GM13976 (cell line): ENCODE results near the gene EFNA4.
A peak's percentile ranks its signal among the peaks of the same experiment; 100 is the strongest.

ENCODE experiments used
- DNase-seq: peaks from one replicate; pipeline ENCODE4 v3.0.0; 2012; ENCODE audit warnings: low spot score
- in situ Hi-C: fragments of 300-500 bp; cut with MboI; formaldehyde crosslinking; loops from one replicate; pipeline ENCODE4 v1.12.0; 2022; ENCODE audit warnings: low sequenced_read_pairs, mixed read lengths, inconsistent platforms; ENCODE audit not compliant: unreplicated experiment
- TF ChIP-seq, protein P1 (sequence below): IDR thresholded peaks from 2 replicates; pipeline ENCODE4 v1.5.1; 2012; ENCODE audit warnings: borderline replicate concordance, mild to moderate bottlenecking; ENCODE audit not compliant: insufficient read depth; ENCODE audit errors: extremely low read depth, missing control alignments, control extremely low read depth

The EFNA4 gene

DNA sequence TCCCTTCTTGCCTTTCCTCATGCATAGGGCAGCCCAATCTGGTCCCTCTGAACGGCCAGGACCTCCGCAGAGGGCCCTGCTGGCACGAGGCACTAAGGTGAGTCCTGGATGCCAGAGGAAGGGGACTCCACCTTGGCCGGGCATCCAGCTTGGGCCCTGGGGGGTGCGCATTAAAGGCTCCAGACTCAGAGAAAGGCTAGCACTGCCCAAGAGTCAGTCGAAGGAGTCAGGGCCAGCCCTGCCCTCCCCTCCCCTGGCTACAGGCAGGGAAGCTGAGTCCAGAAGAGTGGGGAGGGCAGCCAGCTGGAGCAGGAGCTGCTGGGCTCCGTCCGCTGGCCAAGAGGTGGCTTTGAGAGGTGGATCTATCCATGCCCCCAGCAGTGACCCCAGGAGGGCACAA, 2.8 kb upstream of the EFNA4 start:
- no peak for DNase-seq
- TF ChIP-seq, protein P1, sequence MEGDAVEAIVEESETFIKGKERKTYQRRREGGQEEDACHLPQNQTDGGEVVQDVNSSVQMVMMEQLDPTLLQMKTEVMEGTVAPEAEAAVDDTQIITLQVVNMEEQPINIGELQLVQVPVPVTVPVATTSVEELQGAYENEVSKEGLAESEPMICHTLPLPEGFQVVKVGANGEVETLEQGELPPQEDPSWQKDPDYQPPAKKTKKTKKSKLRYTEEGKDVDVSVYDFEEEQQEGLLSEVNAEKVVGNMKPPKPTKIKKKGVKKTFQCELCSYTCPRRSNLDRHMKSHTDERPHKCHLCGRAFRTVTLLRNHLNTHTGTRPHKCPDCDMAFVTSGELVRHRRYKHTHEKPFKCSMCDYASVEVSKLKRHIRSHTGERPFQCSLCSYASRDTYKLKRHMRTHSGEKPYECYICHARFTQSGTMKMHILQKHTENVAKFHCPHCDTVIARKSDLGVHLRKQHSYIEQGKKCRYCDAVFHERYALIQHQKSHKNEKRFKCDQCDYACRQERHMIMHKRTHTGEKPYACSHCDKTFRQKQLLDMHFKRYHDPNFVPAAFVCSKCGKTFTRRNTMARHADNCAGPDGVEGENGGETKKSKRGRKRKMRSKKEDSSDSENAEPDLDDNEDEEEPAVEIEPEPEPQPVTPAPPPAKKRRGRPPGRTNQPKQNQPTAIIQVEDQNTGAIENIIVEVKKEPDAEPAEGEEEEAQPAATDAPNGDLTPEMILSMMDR, result no peak
- in situ Hi-C loops, result loop anchor here (10.0 to 25.0 kb wide), 2 partner anchors 396 to 498 kb away; partner anchors contain the start of genes CHRNB2 and UBE2Q1

DNA sequence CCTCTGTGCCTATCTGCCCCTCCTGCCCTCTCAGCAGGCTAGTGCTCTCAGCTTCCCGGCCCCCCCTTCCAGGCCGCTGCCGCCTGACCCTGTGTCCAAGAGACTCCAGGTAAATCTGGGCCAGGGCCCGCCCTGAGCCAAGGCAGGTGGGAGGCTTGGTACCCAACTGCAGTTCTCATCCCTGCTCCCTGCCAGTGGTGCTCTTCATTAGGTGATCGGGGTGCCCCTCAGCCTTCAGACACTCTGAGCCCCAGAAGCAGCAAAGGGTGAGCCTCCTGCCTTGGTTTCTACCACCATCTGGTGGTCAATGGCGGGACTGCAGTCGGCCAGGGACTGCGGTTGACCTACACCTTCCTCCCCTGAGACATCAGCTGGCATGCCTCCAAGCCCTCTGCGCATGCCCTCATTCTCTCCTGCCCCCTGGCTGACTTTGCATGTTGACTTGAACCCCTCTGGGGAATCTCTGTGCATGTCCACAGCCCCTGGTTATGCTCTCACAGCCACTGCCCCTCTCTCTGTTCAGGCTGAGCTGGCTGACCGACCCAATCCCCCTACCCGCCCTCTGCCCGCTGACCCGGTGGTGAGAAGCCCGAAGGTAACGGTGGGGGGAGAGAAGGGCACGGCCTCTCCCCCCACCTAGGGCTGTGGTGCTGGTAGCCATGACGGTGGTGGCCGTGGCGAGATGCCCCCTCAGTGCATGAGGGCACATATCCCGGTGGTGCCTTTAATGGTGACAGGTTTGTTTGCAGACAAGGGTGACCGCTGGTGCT, 2.0 kb upstream of the EFNA4 start:
- TF ChIP-seq, protein P1, result peak; percentile 99
- in situ Hi-C loops, result loop anchor here (10.0 to 25.0 kb wide), 2 partner anchors 397 to 499 kb away; partner anchors contain the start of genes CHRNB2 and UBE2Q1
- DNase-seq, result peak; percentile 92

DNA sequence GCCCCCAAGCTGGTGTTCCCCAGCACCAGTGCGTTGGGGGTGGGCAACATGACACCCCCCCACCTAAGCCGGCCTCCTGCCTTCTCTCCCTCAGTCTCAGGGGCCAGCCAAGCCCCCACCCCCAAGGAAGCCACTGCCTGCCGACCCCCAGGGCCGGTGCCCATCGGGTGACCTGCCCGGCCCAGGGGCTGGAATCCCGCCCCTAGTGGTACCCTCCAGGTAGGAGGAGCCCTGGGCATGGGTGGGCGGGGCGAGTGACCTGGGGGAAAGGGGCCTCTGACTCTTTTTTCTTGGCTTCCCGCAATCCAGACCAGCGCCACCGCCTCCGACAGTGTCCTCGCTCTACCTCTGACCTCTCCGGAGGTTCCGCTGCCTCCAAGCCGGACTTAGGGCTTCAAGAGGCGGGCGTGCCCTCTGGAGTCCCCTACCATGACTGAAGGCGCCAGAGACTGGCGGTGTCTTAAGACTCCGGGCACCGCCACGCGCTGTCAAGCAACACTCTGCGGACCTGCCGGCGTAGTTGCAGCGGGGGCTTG, 1.3 kb upstream of the EFNA4 start:
- TF ChIP-seq, protein P1, result no peak
- in situ Hi-C loops, result loop anchor here (10.0 to 25.0 kb wide), 2 partner anchors 397 to 500 kb away; partner anchors contain the start of genes CHRNB2 and UBE2Q1
- no peak for DNase-seq

DNA sequence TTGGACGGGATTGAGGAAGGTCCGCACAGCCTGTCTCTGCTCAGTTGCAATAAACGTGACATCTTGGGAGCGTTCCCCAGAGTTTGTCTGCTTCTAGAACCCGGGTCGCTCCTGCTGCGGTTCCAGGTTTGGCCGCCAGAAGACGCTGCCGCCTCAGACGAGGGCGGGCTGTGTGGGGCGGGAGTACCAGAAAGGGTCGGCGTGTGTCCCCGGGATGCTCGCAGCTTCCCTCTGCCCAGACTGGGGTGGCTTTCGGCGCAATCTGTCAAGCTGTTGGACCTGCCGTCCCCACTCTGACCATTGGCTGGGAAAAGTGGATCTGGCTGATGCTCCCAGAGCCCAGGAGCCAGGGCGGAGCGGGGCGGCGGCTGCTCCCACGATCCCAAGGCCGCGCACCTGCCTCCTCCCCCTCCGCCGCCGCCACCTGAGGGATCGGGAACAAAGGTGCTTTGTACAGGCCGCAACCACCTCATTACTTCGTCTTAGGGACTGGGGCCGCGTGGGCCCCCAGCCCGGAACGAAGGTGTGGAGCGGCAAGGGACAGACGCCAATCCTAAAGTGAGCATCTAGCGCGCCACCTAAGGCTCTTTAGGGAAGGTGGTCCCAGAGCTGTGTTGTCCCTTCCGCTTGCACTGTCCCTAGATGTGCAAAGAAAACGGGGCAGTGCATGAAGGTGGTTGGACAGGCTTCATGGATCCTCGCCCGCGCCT, 683 bp upstream of the EFNA4 start:
- peak; percentile 88 for DNase-seq
- in situ Hi-C loops, result loop anchor here (10.0 to 25.0 kb wide), 2 partner anchors 398 to 501 kb away; partner anchors contain the start of genes CHRNB2 and UBE2Q1
- TF ChIP-seq, protein P1, result peak; percentile 96

DNA sequence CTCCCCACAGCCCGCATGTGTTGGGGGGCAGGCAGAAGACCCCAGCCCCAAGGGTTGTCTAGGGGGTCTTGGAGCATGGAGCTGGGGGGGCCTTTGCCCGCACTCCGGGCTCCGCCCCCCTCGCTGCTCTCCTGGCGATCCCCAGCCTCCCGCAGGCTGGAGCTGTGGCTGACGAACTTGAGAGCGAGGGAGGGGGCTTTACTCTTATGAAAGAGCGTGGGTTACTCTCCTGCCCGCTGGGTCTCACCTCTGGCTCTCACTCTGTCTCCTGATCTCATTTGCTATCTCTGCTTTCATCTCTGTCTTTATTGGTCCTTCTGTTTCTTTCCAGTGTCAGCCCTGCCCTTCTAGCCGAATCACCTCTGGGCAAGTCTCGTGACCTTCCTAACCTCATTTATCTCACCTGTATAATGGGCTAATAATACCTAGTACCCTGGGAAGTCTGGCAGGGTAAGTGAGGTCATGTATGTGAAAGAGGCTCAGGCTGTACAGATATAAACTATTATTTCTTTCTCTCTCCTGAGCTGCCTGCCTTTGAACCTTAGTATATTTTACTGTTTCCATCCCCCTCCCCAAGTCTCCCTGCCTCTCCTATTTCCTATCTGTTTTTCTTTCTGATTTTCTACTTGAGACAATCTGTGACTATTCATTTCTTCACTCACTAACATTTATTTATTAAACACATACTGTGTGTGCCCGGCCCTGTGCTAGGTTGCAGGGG, 731 bp downstream of the EFNA4 start:
- peak; percentile 72 for DNase-seq
- in situ Hi-C loops, result loop anchor here (10.0 to 25.0 kb wide), 2 partner anchors 399 to 502 kb away; partner anchors contain the start of genes CHRNB2 and UBE2Q1
- TF ChIP-seq, protein P1, result no peak
